ENCODE data around the gene EMILIN2.

EMILIN2 gene

GRCh38 chr18:2959341-2959740, 112.5 kb downstream of the EMILIN2 start:
- TF ChIP-seq MAX (IDR thresholded peaks at IDR 0.05; ENCODE audit: low read depth, low read length) (no peak), POLR2A (IDR thresholded peaks at IDR 0.05; ENCODE audit: extremely low read depth, insufficient read length) (no peak), MYC (IDR thresholded peaks at IDR 0.05; ENCODE audit: low read depth, low read length) (no peak), CTCF (IDR thresholded peaks at IDR 0.05; ENCODE audit: low read depth, low read length) (no peak)
- H3K4me3 ChIP-seq (ENCODE audit: low read depth, low read length): no peak overlapping the region
- DNase-seq (ENCODE audit: low read depth): no peak

GRCh38 chr18:2960983-2961696, 114.3 kb downstream of the EMILIN2 start:
- no peak for DNase-seq (ENCODE audit: low read depth)
- no peak overlapping the region for H3K4me3 ChIP-seq (ENCODE audit: low read depth, low read length)
- TF ChIP-seq POLR2A (IDR thresholded peaks at IDR 0.05; ENCODE audit: extremely low read depth, insufficient read length) (no peak), MAX (IDR thresholded peaks at IDR 0.05; ENCODE audit: low read depth, low read length) (no peak), CTCF (IDR thresholded peaks at IDR 0.05; ENCODE audit: low read depth, low read length) (no peak), MYC (IDR thresholded peaks at IDR 0.05; ENCODE audit: low read depth, low read length) (no peak)

GRCh38 chr18:2961821-2962220, 115.0 kb downstream of the EMILIN2 start:
- no peak for TF ChIP-seq MYC (IDR thresholded peaks at IDR 0.05; ENCODE audit: low read depth, low read length)
- no peak for TF ChIP-seq CTCF (IDR thresholded peaks at IDR 0.05; ENCODE audit: low read depth, low read length)
- TF ChIP-seq MAX (IDR thresholded peaks at IDR 0.05; ENCODE audit: low read depth, low read length): no peak
- no peak for TF ChIP-seq POLR2A (IDR thresholded peaks at IDR 0.05; ENCODE audit: extremely low read depth, insufficient read length)
- no peak overlapping the region for H3K4me3 ChIP-seq (ENCODE audit: low read depth, low read length)
- DNase-seq (ENCODE audit: low read depth): peak; percentile 52

GRCh38 chr18:2963048-2963447, 116.2 kb downstream of the EMILIN2 start:
- TF ChIP-seq CTCF (IDR thresholded peaks at IDR 0.05; ENCODE audit: low read depth, low read length) (no peak), MYC (IDR thresholded peaks at IDR 0.05; ENCODE audit: low read depth, low read length) (no peak), POLR2A (IDR thresholded peaks at IDR 0.05; ENCODE audit: extremely low read depth, insufficient read length) (no peak), MAX (IDR thresholded peaks at IDR 0.05; ENCODE audit: low read depth, low read length) (no peak)
- no peak overlapping the region for H3K4me3 ChIP-seq (ENCODE audit: low read depth, low read length)
- DNase-seq (ENCODE audit: low read depth): no peak

GRCh38 chr18:2964361-2965010, 117.7 kb downstream of the EMILIN2 start:
- no peak for TF ChIP-seq POLR2A (IDR thresholded peaks at IDR 0.05; ENCODE audit: extremely low read depth, insufficient read length)
- no peak for TF ChIP-seq MYC (IDR thresholded peaks at IDR 0.05; ENCODE audit: low read depth, low read length)
- TF ChIP-seq CTCF (IDR thresholded peaks at IDR 0.05; ENCODE audit: low read depth, low read length): no peak
- no peak for TF ChIP-seq MAX (IDR thresholded peaks at IDR 0.05; ENCODE audit: low read depth, low read length)
- H3K4me3 ChIP-seq (ENCODE audit: low read depth, low read length): no peak overlapping the region
- DNase-seq (ENCODE audit: low read depth): no peak
